Inflammatory macrophage treated with lipopolysaccharide for 1 hour (primary cell): Measurements from ENCODE around the gene OR5AN1.
"Not testable (repeated sequence)": the region's sequence is repeated elsewhere in the genome, so short reads cannot be mapped to it uniquely, and the experiment has no call there.

ENCODE experiments used
- DNase-seq, 2 donors: peaks; one replicate each; pipeline ENCODE4 v3.0.0-alpha.2; 2020 to 2022

Gene OR5AN1

GRCh38 chr11:59358595-59358994 lies at the start of gene OR5AN1:
Gene OR5AN1, plus strand, starts transcription at chr11:59358895. Its CDS starts 5,564 bp downstream, at chr11:59364459.
- no peak for DNase-seq

- no peak for DNase-seq
Observed at GRCh38 chr11:59335001-59335400, 23.7 kb upstream of the OR5AN1 start.

- DNase-seq, result no peak
Observed at GRCh38 chr11:59336176-59336575, 22.5 kb upstream of the OR5AN1 start.

- DNase-seq, result no peak
Observed at GRCh38 chr11:59336931-59337330, 21.8 kb upstream of the OR5AN1 start.

GRCh38 chr11:59349657-59350056 lies 9.0 kb upstream of the OR5AN1 start:
- not testable (repeated sequence) for DNase-seq

- no peak for DNase-seq
Observed at GRCh38 chr11:59355226-59355625, 3.5 kb upstream of the OR5AN1 start.

GRCh38 chr11:59356561-59356960 lies 2.1 kb upstream of the OR5AN1 start:
- no peak for DNase-seq

GRCh38 chr11:59358020-59358419 lies 675 bp upstream of the OR5AN1 start:
- DNase-seq, result no peak

GRCh38 chr11:59365232-59366018 lies 6.7 kb downstream of the OR5AN1 start:
- DNase-seq, result peak; percentile 3 to 5

- DNase-seq, result no peak
Observed at GRCh38 chr11:59368238-59369022, 9.7 kb downstream of the OR5AN1 start.

GRCh38 chr11:59372324-59372723 lies 13.6 kb downstream of the OR5AN1 start:
- DNase-seq, result not testable (repeated sequence)

GRCh38 chr11:59380263-59381059 lies 21.8 kb downstream of the OR5AN1 start:
- DNase-seq, result peak; percentile 44 to 52

- no peak for DNase-seq
Observed at GRCh38 chr11:59394186-59394585, 35.5 kb downstream of the OR5AN1 start.

- no peak for DNase-seq
Observed at GRCh38 chr11:59400461-59401261, 42.0 kb downstream of the OR5AN1 start.

GRCh38 chr11:59401262-59401552 lies 42.5 kb downstream of the OR5AN1 start:
- DNase-seq, result peak in 1 of 2 donors; percentile 16

GRCh38 chr11:59403546-59403945 lies 44.9 kb downstream of the OR5AN1 start:
- no peak for DNase-seq

GRCh38 chr11:59413646-59414045 lies 55.0 kb downstream of the OR5AN1 start:
- DNase-seq, result peak; percentile 35 to 44

- peak; percentile 40 to 53 for DNase-seq
Observed at GRCh38 chr11:59415111-59415510, 56.4 kb downstream of the OR5AN1 start.

- no peak for DNase-seq
Observed at GRCh38 chr11:59416613-59417012, 57.9 kb downstream of the OR5AN1 start.

GRCh38 chr11:59417023-59417422 lies 58.3 kb downstream of the OR5AN1 start:
- DNase-seq, result no peak

- DNase-seq, result no peak
Observed at GRCh38 chr11:59418156-59418555, 59.5 kb downstream of the OR5AN1 start.
